GM18505 (cell line): ENCODE measurements around the gene CHI3L1.

Experiments used
- ATAC-seq: cut with Tn5 transposase; IDR thresholded peaks from one replicate; pipeline ENCODE4 v1.9.1; 2021; ENCODE audit not compliant: unreplicated experiment
- POLR2A ChIP-seq: IDR thresholded peaks from 4 replicates; pipeline ENCODE4 v1.6.1; 2011; ENCODE audit warnings: borderline replicate concordance; ENCODE audit not compliant: insufficient read depth, insufficient read length; ENCODE audit errors: extremely low read depth

The CHI3L1 gene

GRCh38 chr1:203151362-203152157, 34.9 kb downstream of the CHI3L1 start:
- no peak for ATAC-seq
- no peak for TF ChIP-seq POLR2A

DNA sequence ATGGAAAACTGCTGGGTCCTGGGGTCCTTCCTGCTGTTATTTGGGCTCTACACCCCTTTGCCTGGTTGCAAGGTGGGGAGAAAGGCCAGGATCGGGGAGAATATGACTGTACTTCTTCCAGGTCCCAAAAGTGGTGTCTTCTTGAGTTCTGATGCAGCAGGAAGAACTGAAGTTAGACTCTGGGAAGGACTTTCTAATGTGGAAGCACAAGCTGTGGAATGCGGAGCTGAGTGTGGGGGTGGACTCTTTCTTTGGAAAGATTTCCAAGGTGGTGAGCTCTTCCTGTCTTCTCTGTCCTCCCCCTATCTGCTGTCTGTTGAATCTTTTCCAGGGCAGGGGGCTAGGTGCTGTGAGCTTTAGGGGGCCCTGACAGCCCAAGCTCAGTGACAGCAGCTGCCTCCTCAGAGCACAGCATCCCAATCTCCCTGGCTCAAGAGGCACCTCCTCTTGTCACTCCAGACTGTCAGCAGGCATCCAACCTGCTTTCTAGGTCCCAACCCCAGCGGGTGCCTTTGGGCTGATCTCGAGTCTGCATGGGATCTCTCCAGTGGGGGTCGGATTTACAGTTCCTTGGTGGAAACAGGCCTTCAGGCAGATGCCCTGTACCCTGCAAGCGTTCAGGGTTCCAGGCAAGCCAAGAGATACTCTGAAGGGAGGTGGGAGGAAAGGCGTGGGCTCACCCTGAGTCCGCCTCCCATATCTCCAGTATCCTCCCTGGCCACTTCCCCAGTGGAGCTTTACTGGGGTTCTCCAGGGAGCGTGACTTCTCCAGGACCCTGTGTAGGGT, 35.8 kb downstream of the CHI3L1 start:
- no peak for TF ChIP-seq POLR2A
- ATAC-seq: no peak

GRCh38 chr1:203149188-203149840, 37.2 kb downstream of the CHI3L1 start:
- TF ChIP-seq POLR2A: no peak
- ATAC-seq: no peak

DNA sequence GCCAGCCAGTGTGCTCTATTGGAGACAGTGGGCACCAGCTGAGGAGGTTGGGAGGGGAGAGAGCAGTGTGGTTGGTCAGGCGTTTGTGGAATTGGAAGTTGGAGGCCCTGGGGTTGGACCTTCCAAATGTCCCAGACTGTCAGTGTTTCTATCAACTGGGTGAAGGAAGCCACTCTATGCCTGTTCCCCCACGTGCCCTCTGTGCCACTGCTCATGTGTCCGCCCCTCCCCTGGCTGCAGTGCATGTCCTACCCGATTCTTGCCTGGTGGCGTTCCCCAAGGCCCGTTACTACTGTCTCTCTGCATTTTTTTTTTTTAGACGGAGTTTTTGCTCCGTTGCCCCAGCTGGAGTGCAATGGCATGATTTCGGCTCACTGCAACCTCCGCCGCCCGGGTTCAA, 37.9 kb downstream of the CHI3L1 start:
- ATAC-seq: no peak

GRCh38 chr1:203148127-203148526, 38.4 kb downstream of the CHI3L1 start:
- no peak for ATAC-seq
- no peak for TF ChIP-seq POLR2A

More for the DNA sequence above, 37.9 kb downstream of the CHI3L1 start:
- TF ChIP-seq POLR2A: no peak

GRCh38 chr1:203147376-203147775, 39.1 kb downstream of the CHI3L1 start:
- no peak for TF ChIP-seq POLR2A
- no peak for ATAC-seq

GRCh38 chr1:203146537-203146936, 40.0 kb downstream of the CHI3L1 start:
- no peak for ATAC-seq
- no peak for TF ChIP-seq POLR2A

DNA sequence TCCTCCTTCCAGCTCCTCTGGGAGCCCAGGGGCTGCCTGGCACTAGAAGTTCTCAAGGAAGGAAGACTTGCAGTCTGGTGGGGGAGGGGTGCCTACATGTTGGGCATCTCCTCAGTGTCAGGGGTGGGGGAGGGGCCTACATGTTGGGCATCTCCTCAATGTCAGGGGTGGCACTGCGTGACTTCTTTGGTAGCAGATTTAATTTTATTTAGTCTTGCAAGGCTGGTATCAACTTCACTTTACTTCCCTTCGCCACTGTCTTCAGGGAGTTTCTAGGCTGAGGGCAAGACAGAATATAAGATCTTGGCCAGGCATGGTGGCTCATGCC, 40.5 kb downstream of the CHI3L1 start:
- no peak for TF ChIP-seq POLR2A
- ATAC-seq: no peak

DNA sequence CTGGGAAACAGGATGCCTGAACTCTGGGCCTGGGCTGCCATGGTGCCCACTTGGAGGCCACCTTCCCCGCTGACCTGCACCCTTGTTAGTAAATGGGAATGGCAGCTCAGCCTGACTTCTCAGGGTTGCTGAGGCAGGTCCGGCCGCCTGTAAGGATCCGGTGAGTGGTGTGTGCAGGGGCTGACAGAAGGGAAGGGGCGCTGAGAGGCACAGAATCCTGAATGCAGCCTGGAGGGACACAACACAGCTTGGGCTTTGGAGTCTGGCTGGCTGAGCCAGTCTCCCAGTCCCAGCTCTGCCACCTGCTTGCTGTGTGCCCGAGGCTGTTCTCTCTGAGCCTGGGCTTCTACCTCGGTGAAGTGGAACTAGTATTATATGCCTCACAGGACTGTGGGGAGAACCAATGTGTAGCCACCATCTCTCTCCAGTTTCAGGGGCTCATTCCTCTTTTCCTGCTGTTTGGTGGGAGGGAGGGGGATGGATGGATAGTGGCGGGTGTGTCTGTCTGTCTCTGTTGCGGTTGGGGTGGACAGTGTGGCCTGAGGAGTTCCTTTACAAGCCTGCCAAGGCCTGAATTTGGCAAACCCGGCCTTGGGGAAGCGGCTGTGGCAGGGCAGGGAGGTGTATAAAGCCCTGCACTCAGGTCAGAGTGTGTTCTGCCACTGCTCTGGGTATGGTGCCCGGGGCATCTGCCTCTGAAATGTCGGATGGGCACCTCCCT, 41.0 kb downstream of the CHI3L1 start:
- ATAC-seq: no peak
- no peak for TF ChIP-seq POLR2A

- no peak for TF ChIP-seq POLR2A
- no peak for ATAC-seq
Observed at GRCh38 chr1:203144661-203145060, 41.8 kb downstream of the CHI3L1 start.

- ATAC-seq: no peak
- TF ChIP-seq POLR2A: no peak
Observed at GRCh38 chr1:203143641-203144040, 42.9 kb downstream of the CHI3L1 start.

DNA sequence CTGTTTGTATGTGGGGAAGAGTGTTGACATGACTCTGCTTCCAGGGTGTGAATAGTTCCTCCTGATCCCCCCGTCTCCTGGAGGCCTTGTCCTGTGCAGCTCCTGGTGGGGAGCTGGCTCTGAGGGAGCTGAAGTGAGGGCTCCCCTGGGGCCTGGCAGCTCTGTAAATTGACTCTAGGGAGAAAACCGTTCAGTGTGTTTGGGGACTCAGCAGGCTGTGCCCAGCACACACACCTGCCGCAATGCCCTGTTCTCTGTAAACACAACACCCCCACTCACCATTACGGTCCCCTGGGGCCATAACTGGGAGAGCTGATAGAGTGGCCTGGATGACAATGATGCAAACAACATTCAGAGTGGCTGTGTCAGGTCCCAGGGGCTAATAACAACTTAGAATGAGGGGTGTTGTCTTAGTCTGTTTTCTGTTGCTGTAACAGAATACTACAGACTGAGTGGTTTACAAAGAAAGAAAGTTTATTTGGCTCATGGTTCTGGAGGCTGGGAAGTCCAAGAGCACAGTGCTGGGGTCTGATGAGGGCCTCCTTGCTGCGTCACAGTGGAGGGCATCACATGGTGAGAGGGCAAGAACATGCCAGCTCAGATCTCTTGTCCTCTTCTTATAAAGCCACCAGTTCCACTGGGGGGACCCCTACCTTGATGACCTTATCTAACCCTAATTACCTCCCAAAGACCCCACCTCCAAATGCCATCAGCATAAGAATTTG, 43.7 kb downstream of the CHI3L1 start:
- ATAC-seq: no peak
- no peak for TF ChIP-seq POLR2A
